Smooth muscle cell (in vitro differentiated cells): Measurements from ENCODE around the gene EEF2. TPM values are rescaled to one million over a fixed set of nuclear protein-coding genes. Genes with fewer than 3 reads are reported as not detected.
"Not testable (repeated sequence)": the region's sequence is repeated elsewhere in the genome, so short reads cannot be mapped to it uniquely, and the experiment has no call there.

ENCODE experiments used
- DNase-seq: peaks from one replicate; lab custom pipeline; 2025; ENCODE audit not compliant: unreplicated experiment; lab: John Stamatoyannopoulos, UW
- H2AFZ ChIP-seq: fragments of 200-600 bp; sonication (generic); 2 replicates; pipeline ENCODE4 v1.6.0; 2016; ENCODE audit warnings: antibody characterized with exemption, low read depth, mild to moderate bottlenecking
- H3F3A ChIP-seq: fragments of 200-600 bp; sonication (generic); 2 replicates; pipeline ENCODE4 v1.6.0; 2017; ENCODE audit warnings: antibody characterized with exemption, low read depth
- H3K27ac ChIP-seq: fragments of 200-600 bp; sonication (generic); 2 replicates; pipeline ENCODE4 v1.5.1; 2016; ENCODE audit warnings: low read depth, mild to moderate bottlenecking
- H3K27me3 ChIP-seq: fragments of 200-600 bp; sonication (generic); 2 replicates; pipeline ENCODE4 v1.6.1; 2016; ENCODE audit warnings: low read depth, mild to moderate bottlenecking
- H3K36me3 ChIP-seq: fragments of 200-600 bp; sonication (generic); 2 replicates; pipeline ENCODE4 v1.5.1; 2016; ENCODE audit warnings: low read depth
- H3K4me1 ChIP-seq: fragments of 200-600 bp; sonication (generic); 2 replicates; pipeline ENCODE4 v1.5.1; 2016; ENCODE audit warnings: low read depth
- H3K4me2 ChIP-seq: fragments of 200-600 bp; sonication (generic); 2 replicates; pipeline ENCODE4 v1.6.0; 2016; ENCODE audit warnings: mild to moderate bottlenecking
- H3K4me3 ChIP-seq: fragments of 200-600 bp; sonication (generic); 2 replicates; pipeline ENCODE4 v1.5.1; 2016; ENCODE audit warnings: mild to moderate bottlenecking
- H3K79me2 ChIP-seq: fragments of 200-600 bp; sonication (generic); 2 replicates; pipeline ENCODE4 v1.6.0; 2016; ENCODE audit warnings: low read depth, mild to moderate bottlenecking
- H3K9ac ChIP-seq: fragments of 200-600 bp; sonication (generic); 2 replicates; pipeline ENCODE4 v1.6.0; 2016; ENCODE audit warnings: low read depth
- H3K9me3 ChIP-seq: fragments of 200-600 bp; sonication (generic); replicated peaks from 2 replicates; pipeline ENCODE4 v1.5.1; 2016; ENCODE audit warnings: low read depth
- H4K20me1 ChIP-seq: fragments of 200-600 bp; sonication (generic); 2 replicates; pipeline ENCODE4 v1.6.0; 2016; ENCODE audit warnings: low read depth
- WGBS: methylation state at CpG from one replicate; pipeline ENCODE4 v1.1.7; 2016; ENCODE audit warnings: low lambda C conversion rate; 5-methylcytosine and 5-hydroxymethylcytosine counted together
- polyA plus RNA-seq: library from polyadenylated mRNA; unstranded; fragments of >200 nt; fragmentation: Nextera tagmentation; extraction: Ambion mirVana; gene quantifications from 2 replicates; pipeline ENCODE4 v1.2.1, GENCODE V29; 2016
- total RNA-seq: library from RNA; depleted of rRNA; stranded (reverse); fragments of >200 nt; gene quantifications from 2 replicates; pipeline ENCODE4 v1.2.3, GENCODE V29; 2014
- TF ChIP-seq, protein P1 (sequence below): fragments of 200-600 bp; sonication (generic); IDR thresholded peaks from 2 replicates; pipeline ENCODE4 v1.5.1; 2017; ENCODE audit warnings: borderline replicate concordance, mild to moderate bottlenecking, antibody characterized with exemption; ENCODE audit not compliant: insufficient read depth, poor library complexity, severe bottlenecking

Gene EEF2
- total and polyA plus RNA-seq, 2 experiments from 2014 or later, result 365 to 903 TPM

GRCh38 chr19:3959766-3960131 lies 25.5 kb downstream of the EEF2 start:
- Histone ChIP-seq H3F3A (peaks cover 6% of the 10 kb centered on the region), H3K4me3 (no peak overlapping the region), H3K9me3 (no peaks in the 10 kb centered on the region), H3K4me2 (no peak overlapping the region), H3K9ac (no peak overlapping the region), H3K4me1 (no peaks in the 10 kb centered on the region), H2AFZ (no peak overlapping the region), H3K27me3 (no peaks in the 10 kb centered on the region), H4K20me1 (peaks cover 99% of the 10 kb centered on the region), H3K27ac (no peak overlapping the region), H3K79me2 (peaks cover 43% of the 10 kb centered on the region), H3K36me3 (peaks cover 5% of the 10 kb centered on the region)
- DNase-seq, result no peak
- 99% methylated on average over 12 of the region's 15 CpGs for WGBS
- TF ChIP-seq, protein P1, sequence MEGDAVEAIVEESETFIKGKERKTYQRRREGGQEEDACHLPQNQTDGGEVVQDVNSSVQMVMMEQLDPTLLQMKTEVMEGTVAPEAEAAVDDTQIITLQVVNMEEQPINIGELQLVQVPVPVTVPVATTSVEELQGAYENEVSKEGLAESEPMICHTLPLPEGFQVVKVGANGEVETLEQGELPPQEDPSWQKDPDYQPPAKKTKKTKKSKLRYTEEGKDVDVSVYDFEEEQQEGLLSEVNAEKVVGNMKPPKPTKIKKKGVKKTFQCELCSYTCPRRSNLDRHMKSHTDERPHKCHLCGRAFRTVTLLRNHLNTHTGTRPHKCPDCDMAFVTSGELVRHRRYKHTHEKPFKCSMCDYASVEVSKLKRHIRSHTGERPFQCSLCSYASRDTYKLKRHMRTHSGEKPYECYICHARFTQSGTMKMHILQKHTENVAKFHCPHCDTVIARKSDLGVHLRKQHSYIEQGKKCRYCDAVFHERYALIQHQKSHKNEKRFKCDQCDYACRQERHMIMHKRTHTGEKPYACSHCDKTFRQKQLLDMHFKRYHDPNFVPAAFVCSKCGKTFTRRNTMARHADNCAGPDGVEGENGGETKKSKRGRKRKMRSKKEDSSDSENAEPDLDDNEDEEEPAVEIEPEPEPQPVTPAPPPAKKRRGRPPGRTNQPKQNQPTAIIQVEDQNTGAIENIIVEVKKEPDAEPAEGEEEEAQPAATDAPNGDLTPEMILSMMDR, result no peak

- TF ChIP-seq, protein P1, result no peak
- H3K27me3 ChIP-seq, result no peaks in the 10 kb centered on the region
- H3K9ac ChIP-seq, result no peak overlapping the region
- no peaks in the 10 kb centered on the region for H3K4me1 ChIP-seq
- no peak overlapping the region for H3K4me2 ChIP-seq
- H3F3A ChIP-seq, result peaks cover 6% of the 10 kb centered on the region
- H3K4me3 ChIP-seq, result no peak overlapping the region
- WGBS, result 98% methylated on average over 84 of the region's 86 CpGs
- H3K79me2 ChIP-seq, result peaks cover 38% of the 10 kb centered on the region
- no peak for DNase-seq
- no peak overlapping the region for H2AFZ ChIP-seq
- H3K36me3 ChIP-seq, result peaks cover 5% of the 10 kb centered on the region
- no peaks in the 10 kb centered on the region for H3K9me3 ChIP-seq
- H3K27ac ChIP-seq, result no peak overlapping the region
- peaks cover 100% of the 10 kb centered on the region for H4K20me1 ChIP-seq
Observed at GRCh38 chr19:3958836-3959765, 26.2 kb downstream of the EEF2 start.

DNA sequence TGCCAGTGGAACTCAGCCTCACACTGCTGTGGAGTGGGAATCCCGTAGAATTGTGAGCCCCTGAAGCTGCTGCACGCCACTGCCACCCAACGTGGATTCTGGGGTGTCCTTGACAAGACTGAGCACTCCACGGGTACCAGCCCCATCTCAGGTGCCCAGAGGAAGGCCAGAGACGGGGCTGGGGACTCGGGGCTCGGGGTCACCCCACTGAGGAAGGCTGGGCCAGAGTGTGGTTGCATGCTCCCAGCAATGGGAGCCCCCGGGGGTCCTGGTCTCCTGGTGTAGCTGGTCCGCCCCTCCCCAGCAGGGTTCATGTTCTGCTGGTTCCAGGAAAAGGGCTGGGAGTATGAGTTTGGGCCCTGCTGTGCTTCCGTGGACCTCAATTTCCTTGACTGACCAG lies 29.6 kb downstream of the EEF2 start:
- H3K4me2 ChIP-seq, result no peak overlapping the region
- no peaks in the 10 kb centered on the region for H3K9me3 ChIP-seq
- H3K9ac ChIP-seq, result no peak overlapping the region
- no peaks in the 10 kb centered on the region for H3K27me3 ChIP-seq
- peaks cover 96% of the 10 kb centered on the region for H4K20me1 ChIP-seq
- H3K79me2 ChIP-seq, result peaks cover 10% of the 10 kb centered on the region
- no peak overlapping the region for H3K27ac ChIP-seq
- no peak for DNase-seq
- peaks cover 6% of the 10 kb centered on the region for H3F3A ChIP-seq
- WGBS, result 98% methylated on average over 10 of the region's 10 CpGs
- H3K36me3 ChIP-seq, result no peaks in the 10 kb centered on the region
- no peaks in the 10 kb centered on the region for H3K4me1 ChIP-seq
- H3K4me3 ChIP-seq, result no peak overlapping the region
- no peak overlapping the region for H2AFZ ChIP-seq
- TF ChIP-seq, protein P1, result no peak

DNA sequence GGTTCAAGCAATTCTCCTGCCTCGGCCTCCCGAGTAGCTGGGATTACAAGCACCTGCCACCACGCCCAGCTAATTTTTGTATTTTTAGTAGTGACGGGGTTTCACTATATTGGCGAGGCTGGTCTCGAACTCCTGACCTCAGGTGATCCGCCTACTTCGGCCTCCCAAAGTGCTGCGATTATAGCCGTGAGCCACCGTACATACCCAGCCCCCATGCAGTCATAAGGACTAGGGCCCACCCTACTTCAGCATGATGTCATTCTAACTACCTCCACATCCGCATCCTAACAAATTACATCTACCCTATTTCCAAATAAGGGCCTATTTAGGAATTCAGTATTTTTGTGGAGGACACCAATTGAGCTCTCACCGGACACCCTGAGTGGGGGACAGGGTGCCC lies 30.0 kb downstream of the EEF2 start:
- not testable (repeated sequence) for H3K4me2 ChIP-seq, H3K4me3 ChIP-seq, H3K27me3 ChIP-seq, H3K36me3 ChIP-seq, H3K27ac ChIP-seq, H3K4me1 ChIP-seq, DNase-seq, H3K9ac ChIP-seq, H2AFZ ChIP-seq, H3K9me3 ChIP-seq, H3F3A ChIP-seq
- 84% methylated on average over 13 of the region's 13 CpGs for WGBS
- H4K20me1 ChIP-seq, result peaks cover 95% of the 10 kb centered on the region
- peaks cover 10% of the 10 kb centered on the region for H3K79me2 ChIP-seq
